Stimulated activated CD8-positive, alpha-beta memory T cell treated with anti-CD3 and anti-CD28 coated beads, Interleukin-2, amount 100 ng/mL, for 1 hour (primary cell): ENCODE data around the gene RAB11FIP3.

Experiments used
- DNase-seq, 2 donors: peaks; one replicate each; pipeline ENCODE4 v3.0.0-alpha.2; 2020; ENCODE audit warnings: low read depth in 2 of 2

RAB11FIP3 gene

GRCh38 chr16:565419-566330 lies 140.2 kb downstream of the RAB11FIP3 start:
- DNase-seq: no peak

DNA sequence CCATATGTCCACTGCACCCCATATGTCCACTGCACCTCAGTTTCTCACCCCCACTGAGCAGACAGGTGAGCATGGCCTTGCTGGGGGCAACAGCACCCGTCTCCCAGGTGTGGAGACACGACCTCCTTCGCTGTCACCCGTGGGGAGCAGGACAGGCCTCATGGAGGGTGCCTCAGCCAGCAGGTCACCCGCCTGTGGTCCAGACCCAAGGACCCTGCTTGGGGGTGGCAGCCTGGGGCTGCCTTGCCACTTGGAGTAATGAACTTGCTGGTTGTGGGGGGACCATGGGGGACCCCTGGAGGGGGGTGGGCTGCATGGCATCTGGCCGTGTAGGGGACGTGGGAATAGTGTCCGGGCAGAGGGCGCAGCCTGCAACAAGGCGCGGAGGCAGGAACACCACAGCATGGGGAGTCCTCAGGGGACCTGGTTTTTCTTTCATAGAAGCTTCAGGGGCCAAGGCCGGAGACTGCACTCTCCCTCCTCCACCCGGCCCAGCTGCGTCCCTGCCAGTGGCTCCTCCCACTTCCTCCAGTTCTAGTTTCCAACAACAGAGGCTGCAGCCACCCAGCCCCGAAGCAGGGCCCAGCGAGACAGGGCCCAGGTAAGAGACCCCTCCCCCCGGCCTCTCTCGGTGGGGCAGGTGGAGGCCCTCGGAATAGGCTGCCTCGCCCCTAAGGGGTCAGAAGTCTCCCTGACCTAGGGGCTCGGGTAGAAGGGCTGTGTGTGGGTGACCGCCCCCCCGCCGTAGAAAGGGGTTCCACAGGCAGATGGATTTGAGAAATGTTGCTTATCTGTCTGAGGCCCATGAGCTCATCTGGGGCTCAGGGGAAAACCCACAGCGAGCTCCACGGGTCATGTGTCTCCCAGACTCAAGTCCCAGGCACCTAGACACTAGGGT lies 141.3 kb downstream of the RAB11FIP3 start, which contains the start of gene NHLRC4:
NHLRC4 (plus strand) TSS at position 531 of the 898 bp plus-strand sequence. CDS start 1,043 bp downstream, outside the sequence.
- peak in 1 of 2 donors; percentile 21 for DNase-seq

DNA sequence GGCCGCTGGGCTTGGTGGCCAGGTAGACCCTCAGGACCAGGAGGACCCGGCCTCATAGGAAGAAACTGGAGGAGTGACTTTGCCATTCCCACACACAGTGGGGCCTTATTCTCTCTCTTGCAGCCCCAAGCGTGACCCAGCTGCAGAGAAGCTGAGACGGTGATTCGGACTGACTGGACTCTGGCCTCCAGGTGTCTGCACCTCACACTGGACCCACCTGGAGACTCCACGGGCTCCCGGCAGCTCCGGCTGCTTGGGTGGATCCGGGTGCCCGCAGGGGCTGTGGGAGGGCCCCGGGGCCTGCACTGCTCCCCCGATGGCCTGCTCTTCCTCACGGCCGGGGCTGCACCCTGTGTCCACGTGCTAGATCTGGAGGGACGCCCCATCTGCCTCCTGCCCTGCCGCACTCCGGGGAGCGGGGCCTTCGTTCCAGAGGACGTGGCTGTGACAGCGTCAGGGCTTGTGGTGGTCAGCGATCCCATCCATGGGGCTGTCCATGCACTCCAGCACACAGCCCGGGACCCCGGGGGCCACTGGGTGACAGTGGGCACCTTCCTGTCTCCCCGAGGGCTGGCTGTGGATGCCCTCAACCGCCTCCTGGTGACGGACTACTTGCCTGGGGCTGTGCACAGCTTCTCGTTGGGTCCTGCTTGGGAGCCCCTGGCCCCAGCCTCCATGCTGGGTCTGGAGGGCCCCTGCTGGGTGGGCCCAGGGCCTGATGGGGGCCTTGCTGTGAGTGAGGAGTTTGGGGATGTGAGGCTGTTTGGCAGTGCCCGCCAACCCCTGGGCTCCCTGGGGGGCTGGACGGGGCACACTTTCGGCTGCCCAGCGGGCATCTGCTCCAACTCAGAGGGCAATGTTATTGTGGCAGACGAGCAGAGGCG lies 142.2 kb downstream of the RAB11FIP3 start:
- no peak for DNase-seq

DNA sequence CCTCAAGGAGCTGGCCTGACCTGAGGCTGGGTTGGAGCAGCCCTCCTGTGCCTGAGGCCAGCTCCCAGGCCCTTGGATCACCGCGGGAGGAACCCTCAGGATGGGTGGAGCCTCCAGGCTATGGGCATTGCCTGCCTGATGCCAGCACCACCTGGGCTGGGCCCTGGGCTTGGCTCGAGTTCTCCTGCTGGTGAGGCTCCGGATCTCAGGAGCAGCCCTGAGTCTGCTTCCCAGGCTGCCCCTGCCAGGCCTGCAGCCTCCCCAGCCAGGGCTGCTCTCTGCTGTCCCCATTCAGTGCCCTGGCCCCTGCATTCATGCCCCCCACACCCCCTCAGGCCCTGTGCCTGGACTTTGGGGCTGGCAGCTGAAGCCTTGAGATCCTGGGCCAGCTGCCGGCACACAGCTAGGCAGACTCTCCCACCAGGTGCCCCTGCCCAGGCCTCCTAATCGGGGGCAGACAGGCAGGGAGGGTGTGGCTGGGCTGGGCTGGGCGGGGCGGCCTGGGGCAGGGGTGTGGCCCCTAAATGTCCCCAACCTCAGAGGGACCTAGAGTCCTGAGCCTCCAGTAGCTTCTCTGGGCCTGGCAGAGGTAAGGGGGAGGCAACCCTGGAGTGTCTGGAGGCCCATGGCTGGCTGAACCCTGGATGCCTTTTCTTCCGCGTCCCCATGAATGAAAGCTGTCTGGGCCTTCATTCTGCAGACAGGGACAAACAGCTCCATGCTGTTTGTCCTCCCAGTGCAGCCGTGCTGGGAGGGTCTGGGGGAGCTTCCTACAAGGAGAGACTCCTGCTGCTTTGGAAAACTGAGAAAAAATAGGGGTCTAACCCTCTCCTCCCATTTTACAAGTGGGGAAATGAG lies 143.2 kb downstream of the RAB11FIP3 start:
- no peak for DNase-seq

DNA sequence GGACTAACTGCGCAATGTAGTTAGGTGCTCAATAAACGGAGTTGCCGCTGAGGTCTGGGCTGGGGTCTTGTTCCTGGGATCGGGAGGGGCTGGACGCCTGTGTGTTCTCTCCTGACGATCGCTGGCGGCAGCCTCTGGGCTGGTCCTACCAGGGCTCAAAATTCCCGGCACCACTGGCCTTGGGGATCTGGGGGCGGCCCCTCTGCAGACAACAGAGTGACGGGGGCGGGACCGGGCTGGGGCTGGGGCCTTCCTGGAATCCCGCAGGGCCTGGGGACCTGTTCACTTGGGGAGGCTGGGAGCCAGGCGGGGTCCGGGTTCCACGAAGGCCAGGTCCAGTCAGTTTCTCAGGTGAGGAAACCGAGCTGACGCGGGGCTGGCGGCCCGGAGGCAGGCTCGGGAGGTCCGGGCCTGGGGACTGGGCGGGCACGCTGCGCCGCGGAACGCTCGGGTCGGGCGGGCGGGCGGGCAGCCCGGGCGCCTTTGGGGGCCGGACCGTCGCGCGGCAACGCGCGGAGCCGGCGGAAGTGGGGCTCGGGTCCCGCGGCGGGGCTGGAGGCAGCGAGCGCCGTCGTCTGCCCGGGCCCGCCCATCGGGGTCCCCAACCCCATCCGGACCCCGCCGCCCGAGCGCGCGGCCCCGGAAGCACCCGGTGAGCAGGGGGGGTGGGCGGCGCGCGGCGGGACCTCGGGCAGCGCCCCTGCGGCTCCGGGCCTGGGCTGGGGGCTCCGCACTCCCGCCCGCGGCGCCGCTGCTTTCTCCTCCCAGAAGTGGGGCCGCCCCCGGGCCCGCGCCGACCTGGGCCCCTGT lies 144.2 kb downstream of the RAB11FIP3 start, which contains the start of gene PIGQ:
PIGQ (plus strand) TSS at position 524 of the 810 bp plus-strand sequence. CDS start 4,107 bp downstream, outside the sequence.
- DNase-seq: peak; percentile 34 to 42
